HG02759 (cell line): ENCODE results near the gene FOXL2.

Experiments used
- ATAC-seq: cut with Tn5 transposase; IDR thresholded peaks from one replicate; pipeline ENCODE4 v1.9.1; 2021; ENCODE audit warnings: mild to moderate bottlenecking, moderate library complexity; ENCODE audit not compliant: unreplicated experiment

FOXL2 gene

DNA sequence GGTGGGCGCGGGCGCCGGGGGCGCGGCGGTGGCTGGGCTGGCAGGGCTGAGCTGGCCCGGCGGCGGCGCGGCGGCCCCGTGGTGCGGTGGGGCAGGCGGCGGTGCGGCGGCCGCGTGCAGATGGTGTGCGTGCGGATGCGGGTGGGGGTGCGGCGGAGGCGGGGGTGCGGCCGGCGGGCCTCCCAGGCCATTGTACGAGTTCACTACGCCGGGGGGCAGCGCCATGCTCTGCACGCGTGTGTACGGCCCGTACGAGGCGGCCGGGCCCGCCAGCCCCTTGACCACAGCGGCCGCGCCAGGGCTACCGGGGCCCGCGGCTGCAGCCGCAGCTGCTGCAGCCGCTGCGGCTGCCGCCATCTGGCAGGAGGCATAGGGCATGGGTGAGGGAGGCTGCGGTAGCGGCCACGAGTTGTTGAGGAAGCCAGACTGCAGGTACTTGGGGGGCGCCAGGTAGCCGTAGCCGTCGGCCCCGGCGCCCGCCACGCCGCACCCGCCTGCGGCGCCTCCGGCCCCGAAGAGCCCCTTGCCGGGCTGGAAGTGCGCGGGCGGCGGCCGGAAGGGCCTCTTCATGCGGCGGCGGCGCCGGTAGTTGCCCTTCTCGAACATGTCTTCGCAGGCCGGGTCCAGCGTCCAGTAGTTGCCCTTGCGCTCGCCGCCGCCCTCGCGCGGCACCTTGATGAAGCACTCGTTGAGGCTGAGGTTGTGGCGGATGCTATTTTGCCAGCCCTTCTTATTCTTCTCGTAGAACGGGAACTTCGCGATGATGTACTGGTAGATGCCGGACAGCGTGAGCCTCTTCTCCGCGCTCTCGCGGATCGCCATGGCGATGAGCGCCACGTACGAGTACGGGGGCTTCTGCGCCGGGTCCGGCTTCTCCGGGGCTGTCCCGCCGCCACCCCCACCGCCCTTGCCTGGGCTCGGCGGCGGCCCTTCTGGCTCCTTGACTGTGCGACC lies 951 bp downstream of the FOXL2 start:
- no peak for ATAC-seq

DNA sequence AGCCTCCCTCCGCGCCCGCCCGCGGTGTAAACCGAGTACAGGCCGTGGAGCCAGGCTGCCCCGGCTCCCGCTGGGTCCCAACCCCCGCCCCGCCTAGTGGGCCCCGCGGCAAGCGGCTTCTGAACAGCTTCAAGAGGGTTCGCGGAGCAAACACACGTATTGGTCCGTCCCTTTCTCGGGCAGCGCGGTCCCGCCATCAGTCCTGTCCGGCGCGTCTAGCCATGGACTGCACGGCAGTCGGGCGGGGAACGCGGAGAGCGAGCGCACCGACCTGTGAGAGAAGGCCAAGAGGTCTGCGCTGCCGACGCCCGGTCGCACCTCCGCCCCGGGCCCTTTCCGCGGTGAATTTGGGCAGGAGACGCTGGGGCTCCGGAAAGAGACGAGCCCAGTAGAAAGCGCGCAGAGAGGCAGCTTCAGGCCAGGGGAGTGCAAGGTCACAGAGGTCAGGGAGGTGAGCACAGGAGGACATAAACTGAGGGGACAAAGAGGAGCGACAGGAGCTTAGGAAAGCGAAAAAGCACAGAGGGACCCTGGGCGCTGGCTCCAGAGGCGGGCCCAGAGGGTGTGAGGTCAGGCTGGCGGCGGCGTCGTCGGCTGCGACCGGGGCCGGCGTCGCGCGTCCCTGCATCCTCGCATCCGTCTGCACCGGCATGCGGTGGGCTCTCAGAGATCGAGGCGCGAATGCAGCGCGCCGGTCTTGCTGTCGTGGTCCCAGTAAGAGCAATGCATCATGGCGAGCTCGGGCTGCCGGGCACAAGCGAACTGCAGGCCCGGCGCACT lies 1.8 kb downstream of the FOXL2 start:
- ATAC-seq = no peak

DNA sequence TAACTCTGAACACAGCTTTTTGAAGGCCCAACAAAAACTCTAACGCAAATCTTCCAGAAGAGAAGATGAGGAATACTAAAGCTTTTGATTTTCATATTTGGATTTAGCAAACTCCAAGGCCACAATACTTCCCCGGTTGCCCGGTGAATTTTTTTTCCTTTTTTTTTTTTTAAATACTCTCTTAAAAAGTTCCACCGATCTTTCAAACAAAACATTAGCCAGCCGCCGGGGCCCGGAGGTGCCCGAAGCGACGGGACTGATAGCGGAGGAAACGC lies 2.3 kb downstream of the FOXL2 start:
- no peak for ATAC-seq

DNA sequence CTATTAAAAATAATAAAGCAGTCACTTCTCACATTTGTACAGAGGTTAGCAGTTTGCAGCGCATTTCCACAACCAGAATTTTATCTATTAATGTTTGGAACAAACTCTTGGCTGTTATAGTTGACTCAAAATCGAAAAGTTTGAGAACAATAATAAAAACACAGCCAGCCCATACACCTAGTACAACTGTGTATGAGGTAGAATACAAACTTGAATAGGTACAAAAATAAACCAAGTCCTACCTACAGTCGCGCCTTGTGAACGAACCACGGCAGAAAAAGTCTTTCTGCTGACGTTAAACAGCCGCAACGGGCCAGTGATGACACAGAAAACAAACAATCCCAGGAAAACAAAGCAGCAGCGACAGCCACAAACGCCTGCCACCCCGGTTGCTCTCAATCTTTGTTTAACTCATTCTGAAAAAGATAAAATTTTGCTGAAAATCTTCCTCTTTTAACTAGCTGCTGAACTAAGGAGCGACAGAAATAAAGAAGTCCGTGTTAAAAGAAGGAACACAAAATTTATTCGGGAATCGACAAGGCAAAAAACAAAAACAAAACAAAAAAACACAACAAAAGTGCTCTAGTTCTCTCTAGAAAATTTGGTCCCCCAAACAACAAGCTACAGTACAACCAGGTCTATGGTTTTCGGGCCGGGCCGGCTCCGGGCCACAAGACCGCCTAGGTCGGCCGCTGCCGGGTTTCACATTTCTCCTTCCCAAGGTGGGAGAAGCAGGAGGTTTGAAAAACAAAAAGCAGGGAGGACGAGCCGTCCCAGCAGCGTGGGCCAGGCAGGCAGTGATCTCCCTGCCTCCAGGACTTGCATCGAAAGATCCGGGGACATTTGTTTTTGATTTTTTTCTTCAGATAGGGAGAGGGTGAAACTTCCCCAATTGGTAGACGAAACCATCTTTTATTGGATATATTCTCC lies 2.9 kb downstream of the FOXL2 start:
- ATAC-seq = no peak

DNA sequence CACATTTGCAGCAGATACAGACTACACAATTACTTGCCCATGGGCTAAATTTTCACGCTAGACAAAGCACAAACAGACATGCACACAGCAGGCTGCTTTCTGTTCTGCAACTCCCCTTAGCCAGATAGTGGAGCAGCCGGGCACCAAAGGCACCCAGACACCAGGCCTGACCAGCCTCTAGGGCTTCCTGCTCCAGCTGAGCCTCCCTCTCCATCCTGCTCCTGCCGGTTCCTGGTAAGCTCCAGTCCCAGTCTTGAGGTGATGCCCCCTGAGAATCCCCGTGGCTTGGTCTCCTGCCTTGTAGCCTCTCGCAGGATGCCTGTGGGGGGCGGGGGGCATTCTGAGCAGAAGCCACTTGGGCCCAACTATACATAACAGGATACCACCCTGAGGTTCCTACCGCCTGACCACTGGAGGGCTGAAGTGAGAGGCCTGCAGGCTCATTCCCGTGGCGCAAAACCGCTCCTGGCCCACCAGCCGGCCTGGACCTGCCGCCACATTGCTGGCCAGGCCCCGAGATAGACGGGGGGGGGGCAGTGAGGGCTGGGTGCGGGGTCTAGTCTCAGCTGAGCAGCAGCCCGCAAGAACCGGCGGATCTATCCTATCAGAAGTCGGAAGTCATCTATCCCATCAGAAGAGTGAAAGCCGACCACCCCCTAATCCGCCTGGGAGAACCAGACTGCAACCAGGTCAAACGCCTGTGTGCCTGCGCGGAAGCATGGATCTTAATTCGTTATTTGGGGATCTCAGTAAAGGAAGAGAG lies 3.9 kb downstream of the FOXL2 start:
- ATAC-seq = no peak

DNA sequence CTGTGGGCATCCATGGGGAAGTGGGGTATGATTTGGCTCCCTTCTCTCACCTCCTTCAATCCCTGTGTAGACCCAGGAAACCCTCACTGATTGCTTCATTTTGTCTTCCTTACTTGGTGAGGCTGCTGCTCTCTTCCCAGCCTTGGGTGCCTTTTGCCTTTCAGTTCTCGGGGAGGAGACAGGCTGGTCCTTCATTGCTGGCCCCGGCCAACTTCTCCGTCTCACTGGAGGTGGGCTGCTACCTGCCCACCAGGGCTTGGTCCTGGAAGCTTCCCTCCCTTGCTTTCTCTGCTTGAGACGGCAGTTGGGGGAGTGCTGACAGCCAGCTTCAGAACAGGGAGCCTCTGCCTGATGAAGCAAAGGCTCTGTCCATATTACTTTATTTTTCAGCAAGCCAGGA lies 4.7 kb downstream of the FOXL2 start:
- ATAC-seq = no peak

DNA sequence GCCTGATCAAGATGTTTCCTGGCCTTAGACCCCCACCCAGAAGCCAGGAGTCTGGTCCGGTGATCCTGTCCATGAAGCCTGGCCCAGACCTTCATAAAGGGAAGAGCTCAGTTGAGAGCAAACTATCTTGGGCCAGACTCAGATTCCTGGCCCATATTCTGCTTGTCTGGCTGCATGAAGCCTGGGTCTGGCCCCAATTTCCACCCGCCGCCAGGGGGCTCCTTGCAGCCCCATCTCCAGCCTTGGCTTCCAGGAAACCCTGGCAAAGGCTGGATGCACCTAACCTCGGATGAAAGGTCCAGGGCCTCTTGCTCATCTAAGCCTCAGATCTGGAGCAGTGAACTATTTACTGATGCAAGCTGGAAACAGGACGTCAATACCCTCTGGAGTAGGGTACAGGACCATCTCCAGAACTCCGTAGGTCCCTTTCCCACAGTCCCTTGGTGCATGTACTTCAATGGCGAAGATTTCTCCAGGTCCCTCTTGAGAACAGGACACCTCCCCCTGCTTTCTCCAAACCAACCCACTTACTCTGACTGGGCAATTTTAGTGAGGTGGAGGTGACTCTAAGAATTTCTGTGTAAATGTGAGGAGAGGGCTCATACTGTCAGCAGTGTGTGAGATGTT lies 5.6 kb downstream of the FOXL2 start:
- ATAC-seq = no peak

DNA sequence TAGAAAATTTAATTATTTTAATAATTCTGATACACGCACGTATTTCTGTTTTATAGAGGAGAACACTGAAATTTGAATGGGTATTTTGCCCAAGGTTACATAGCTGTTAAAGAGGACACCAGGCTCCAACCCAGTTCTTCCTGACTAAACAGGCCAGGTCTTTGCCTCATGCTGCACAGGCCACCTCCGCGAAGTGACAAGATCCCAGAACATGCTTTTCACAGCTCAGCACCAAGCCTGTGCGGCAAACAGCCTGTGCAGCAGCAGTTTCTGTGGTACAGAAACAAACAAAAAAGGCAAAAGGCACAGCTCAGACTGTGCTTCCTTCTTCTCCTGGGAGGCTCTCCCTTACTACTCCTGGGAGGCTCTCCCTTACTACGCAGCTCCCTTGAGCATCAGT lies 6.5 kb downstream of the FOXL2 start:
- ATAC-seq = no peak

DNA sequence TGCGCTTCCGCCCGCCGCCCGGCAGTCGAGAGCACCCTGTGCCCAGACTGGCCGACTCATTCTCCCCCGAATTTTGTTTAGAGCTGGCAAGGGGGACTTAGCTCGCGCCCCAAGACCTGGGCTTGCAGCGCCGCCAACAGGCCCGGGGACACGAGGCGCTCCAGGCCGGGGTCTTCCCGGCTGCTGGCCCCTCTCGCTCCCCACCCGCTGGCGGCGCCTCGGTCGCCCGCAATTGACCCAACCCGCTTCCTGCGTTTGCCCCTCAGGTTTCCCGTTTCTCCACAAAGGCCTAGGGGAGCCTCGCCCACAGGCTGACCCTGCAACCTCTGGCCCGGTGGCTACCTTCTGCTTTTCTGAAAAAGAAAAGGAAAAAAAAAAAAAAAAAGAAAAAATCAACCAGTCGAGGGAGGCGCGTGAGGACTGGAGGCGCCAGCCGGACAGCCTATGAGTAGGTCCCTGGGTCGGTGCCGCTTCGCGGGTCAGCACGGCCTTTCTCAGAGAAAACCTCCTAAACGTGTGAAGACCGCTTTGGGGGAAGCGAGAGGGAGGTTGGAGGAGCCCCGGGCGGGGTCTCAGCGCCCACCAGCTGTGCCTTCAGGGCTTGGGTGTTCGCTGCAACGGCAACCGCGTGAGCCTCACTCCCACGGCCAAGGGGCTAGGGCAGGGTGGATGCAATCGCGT lies 7.2 kb downstream of the FOXL2 start:
- ATAC-seq = no peak

DNA sequence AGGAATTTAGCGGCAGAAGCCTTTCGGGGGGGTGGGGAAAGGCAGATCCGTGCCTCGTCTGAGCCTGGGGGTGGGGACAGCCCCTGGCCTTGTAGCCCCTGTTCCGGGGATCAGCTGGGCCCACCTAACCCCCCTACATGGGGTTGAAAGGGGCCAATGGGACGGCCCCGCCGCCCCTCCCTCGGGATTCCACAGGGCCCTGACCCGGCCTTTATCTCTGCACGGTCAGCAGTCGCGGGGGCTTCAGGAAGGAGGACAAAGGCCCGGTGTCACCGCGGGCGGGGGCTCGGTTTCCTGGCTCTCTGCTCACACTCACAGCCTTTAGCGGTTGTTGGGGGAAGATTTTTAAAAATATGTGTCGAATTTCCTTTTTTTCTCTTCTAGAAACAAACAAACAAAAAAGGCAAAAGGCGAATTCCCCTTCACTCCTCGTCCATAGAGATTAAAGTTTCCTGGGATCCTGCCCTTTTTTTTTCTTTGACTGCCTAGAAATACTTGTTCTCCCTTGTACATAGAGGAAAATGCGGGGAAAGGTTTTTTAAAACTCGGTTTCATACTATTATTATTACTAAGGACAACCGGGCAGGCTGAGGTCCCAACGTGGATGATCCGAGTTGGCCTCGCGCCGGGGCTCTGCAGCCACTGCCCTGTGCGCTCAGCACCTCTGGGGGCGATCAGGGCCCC lies 7.9 kb downstream of the FOXL2 start:
- no peak for ATAC-seq

DNA sequence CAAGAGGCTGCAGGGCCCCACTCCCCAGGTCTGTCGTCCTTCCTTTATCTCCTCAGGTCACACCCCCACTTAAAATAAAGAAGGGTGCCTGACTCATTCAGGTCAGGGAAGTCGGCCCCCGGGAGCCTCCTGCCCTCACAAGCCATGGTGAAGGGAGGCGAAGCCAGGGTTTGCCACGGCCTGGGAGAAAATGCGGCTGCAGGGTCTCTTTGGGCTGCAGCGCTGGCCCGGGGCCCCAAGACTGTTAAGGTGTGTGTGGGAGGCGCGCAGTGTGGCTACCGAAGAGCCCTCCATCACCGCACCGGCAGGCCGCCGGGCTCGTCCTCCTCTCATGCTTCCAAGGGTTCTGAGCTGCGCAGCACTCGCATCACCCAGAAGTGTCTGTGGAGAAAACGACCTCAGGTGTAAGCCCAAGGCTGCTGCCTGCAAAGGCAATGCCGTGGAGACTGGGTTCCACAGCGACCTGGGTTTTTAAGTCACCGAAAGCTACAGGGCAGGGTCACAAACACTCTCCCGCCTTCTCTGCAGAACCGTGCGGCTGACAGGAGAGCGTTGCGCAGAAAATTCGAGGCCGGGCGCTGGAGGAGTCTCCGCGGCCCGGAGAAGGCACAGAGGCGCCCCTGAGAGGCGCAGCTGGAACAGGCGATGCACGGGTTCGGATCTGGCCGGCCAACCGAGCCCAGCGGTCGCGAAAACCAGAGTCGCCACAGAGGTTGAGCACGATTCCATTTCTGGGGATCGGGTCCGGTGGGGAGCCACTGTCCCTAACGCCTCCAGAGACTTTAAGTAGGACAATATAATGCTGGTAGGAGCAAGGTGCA lies 8.7 kb downstream of the FOXL2 start:
- ATAC-seq = no peak

DNA sequence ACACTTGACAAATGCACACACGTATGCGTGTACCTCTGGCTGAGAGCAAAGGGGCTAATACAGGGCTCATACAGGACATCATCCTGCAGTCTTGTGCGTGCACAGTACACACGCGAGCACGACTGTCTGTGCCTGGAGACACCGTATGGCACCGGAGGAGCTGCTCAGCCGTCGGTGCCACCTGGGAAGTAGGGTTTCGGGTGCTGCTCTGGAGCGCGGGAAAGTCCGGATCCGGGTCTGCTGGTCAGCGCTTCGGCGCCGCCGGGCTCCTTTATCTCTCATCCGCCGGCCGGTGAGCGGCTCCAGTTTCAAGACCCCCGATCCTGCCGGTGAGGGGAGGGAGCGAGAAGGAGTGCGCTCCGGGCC lies 9.3 kb downstream of the FOXL2 start:
- no peak for ATAC-seq

DNA sequence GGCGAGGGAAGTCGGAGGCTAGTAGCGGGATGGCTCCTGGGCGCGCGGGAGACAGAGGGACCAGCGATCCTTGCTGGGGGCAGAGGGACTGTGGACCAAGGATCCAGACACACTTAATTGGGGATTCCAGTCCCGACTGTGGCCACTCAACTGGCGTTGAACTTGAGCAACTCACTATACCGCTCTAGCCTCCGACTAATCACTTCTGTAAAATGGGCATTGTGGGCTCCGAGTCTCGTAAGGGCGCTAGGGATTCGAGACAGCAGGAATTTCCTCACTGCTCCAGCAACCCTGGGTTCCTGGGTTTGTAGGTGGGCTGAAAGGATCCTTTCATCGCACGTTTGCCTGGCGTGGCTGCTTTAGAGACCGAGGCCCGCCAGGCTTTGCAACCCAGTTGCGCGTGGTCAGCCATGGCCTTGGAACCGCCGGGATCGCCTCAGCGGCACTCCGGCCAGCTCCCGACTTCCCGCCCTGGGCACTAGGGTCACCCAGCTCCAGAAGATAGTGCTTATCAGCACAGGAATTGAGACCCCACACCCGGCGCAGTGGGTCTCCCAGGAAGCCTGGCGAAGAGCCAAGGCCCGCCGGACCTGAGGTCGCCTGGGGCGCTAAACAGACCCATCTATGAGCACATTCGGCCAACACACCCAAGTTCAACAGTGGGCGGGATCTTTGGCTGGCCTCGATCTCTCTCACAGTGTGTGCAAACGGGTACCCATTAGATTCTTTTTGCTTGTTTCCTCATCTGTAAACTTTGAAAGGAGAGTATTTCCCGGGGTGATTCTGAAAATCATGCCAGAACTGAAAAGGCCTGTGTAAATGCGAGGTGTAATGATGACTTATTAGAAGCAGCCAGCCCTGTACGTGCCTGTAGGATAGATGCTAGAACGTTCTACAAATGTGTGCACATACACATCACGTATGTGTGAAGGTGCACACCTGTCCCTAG lies 9.9 kb downstream of the FOXL2 start:
- ATAC-seq = no peak

DNA sequence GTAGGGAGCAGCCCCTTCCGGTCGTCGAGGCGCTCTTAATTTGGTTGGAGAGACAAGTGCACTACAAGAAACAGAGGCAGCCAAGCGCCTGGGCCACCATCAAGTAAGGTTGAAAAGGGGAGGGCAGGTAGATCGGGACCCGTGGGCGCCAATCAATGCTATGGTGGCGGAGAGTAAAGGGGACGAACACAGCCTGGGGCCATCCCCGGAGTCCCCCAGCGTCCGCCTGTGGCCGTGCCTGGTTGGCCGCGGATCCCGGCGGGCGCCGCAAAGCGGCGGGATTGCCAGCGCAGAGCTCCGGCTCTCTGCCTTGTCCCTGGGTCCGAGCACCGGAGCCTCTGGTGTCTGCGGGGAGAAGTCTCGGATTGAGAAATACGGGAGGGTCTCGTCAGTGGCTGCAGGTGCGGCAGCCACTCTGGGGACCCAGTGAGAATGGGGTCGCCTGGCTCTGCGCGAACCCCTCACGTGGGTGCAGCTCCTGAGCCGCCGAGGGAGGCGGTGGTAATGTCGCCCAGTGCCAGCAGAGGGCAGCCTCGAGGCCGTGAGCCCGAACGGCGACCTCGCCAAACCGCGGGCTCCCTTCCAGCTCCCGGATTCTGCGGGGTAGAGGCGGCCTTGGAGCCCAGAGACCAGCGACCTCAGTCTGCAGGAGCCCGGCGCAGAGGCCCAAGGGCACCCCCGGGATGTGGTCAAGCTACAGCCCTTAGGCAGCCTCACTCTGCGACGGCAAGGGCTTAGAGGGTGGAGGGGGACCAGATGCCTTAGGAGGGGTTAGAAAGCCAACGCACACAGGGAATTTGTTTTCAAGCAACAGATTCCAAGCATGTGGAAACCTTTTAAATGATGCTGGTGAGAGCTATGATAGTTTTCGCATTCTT lies 10.8 kb downstream of the FOXL2 start:
- peak; percentile 78 for ATAC-seq

DNA sequence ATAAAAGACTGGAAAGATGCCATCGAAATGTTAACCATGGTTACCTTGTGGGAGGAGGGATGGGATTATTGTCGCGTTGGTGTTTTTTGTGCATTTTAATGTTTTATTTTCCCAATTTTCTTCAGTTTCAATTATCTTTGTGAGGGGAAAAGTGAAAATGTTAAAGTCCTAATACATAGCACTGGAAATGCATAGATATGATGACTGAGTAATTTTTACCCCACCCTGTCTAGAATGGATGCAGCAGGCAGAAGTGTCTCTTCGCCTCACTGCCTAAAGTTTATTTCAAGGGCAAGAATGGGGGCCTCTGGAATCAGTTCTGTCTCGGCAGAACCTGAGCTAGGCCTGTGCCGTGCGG lies 11.5 kb downstream of the FOXL2 start:
- no peak for ATAC-seq
